HL-60 (cell line): Measurements from ENCODE around the gene PKP4.

Experiments
- REST ChIP-seq: IDR thresholded peaks from 2 replicates; pipeline ENCODE4 v1.6.1; 2012; ENCODE audit warnings: low read depth; ENCODE audit not compliant: insufficient replicate concordance
- TF ChIP-seq, protein P1 (sequence below): IDR thresholded peaks from one replicate; pipeline ENCODE4 v1.5.1; 2011; ENCODE audit warnings: low read length, control low read depth, inconsistent platforms; ENCODE audit not compliant: insufficient read depth

DNA sequence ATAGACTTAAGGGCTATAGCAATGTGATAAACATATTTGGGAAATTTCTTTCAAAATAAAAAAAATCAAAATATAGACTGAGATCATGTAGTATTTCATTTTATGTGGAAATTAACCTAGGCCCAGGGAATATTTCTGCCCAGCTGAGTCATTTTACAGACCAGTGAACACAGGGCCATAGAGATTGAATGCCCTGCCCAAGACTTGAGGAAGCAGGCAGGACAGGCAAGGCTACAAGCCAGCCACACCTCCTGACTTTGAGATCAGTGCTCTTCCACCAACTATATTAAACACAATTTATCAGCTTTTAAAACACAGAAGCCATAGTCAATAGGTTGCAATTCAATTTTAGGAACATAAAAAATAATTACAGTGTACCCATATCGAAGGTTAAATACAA, 13.1 kb upstream of the PKP4 start:
- TF ChIP-seq REST = no peak
- TF ChIP-seq, protein P1, sequence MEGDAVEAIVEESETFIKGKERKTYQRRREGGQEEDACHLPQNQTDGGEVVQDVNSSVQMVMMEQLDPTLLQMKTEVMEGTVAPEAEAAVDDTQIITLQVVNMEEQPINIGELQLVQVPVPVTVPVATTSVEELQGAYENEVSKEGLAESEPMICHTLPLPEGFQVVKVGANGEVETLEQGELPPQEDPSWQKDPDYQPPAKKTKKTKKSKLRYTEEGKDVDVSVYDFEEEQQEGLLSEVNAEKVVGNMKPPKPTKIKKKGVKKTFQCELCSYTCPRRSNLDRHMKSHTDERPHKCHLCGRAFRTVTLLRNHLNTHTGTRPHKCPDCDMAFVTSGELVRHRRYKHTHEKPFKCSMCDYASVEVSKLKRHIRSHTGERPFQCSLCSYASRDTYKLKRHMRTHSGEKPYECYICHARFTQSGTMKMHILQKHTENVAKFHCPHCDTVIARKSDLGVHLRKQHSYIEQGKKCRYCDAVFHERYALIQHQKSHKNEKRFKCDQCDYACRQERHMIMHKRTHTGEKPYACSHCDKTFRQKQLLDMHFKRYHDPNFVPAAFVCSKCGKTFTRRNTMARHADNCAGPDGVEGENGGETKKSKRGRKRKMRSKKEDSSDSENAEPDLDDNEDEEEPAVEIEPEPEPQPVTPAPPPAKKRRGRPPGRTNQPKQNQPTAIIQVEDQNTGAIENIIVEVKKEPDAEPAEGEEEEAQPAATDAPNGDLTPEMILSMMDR = no peak
